ENCODE data around the gene CHST15. TPM values are rescaled to one million over a fixed set of nuclear protein-coding genes. Genes with fewer than 3 reads are reported as not detected.

CHST15 gene
- total and polyA plus RNA-seq, 2 of the 8 experiments (the other 6 are each of a cell fraction or from before 2014, with no cell fraction given), result 8.8 to 9.1 TPM

GRCh38 chr10:124105045-124105444, 11.6 kb upstream of the CHST15 start:
- Histone ChIP-seq H3K4me3 (ENCODE audit: extremely low read depth in 1 of 4, insufficient read depth in 2 of 4, low read depth in 3 of 4, low read length in 4 of 4) (no peak overlapping the region), H3K27me3 (replicated peaks in 1 of 4; ENCODE audit: control insufficient read depth in 3 of 4, extremely low read depth in 1 of 4, insufficient read depth in 3 of 4, low read length in 3 of 4) (no peaks in the 10 kb centered on the region), H3K4me1 (replicated peaks in 1 of 4; ENCODE audit: control insufficient read depth in 3 of 4, insufficient read depth in 4 of 4, low read length in 3 of 4) (peaks cover 0 to 2% (median 0%) of the 10 kb centered on the region in 4 experiments; a peak in 3 of 7 replicates), H3K56ac (replicated peaks; ENCODE audit: insufficient read length, low read depth, low read length) (no peak overlapping the region), H3K18ac (ENCODE audit: extremely low read depth, low read length) (no peak overlapping the region), H2BK5ac (ENCODE audit: low read depth, low read length) (no peak overlapping the region), H4K91ac (replicated peaks; ENCODE audit: insufficient read length, low read length) (no peak overlapping the region), H3K4ac (replicated peaks; ENCODE audit: insufficient read length, low read depth, low read length) (no peak overlapping the region), H4K8ac (ENCODE audit: extremely low read depth, insufficient read depth, low read length) (no peak overlapping the region; the same call in 1 of the 2 replicates), H2AK5ac (ENCODE audit: low read depth, low read length) (no peak overlapping the region), H3K14ac (ENCODE audit: insufficient read length) (no peak overlapping the region), H2BK20ac (ENCODE audit: low read length) (no peak overlapping the region), H3K9ac (replicated peaks in 1 of 4; ENCODE audit: extremely low read depth in 1 of 4, low read depth in 3 of 4, low read length in 3 of 4) (no peak overlapping the region), H2BK12ac (ENCODE audit: low read depth, low read length) (no peak overlapping the region), H3K4me2 (ENCODE audit: insufficient read depth in 1 of 2, low read depth in 2 of 2, low read length in 2 of 2) (no peak overlapping the region), H3K23me2 (ENCODE audit: low read depth, low read length) (no peaks in the 10 kb centered on the region), H2AFZ (ENCODE audit: low read length) (no peak overlapping the region), H3K79me1 (ENCODE audit: low read depth, low read length) (no peaks in the 10 kb centered on the region), H3K9me3 (ENCODE audit: insufficient read depth in 2 of 2, low read depth in 1 of 2, low read length in 1 of 2) (no peaks in the 10 kb centered on the region), H3K36me3 (ENCODE audit: control insufficient read depth in 2 of 4, insufficient read depth in 4 of 4, low read length in 3 of 4) (no peaks in the 10 kb centered on the region), H3K79me2 (ENCODE audit: control insufficient read depth in 1 of 2, insufficient read depth in 2 of 2, low read length in 2 of 2) (no peaks in the 10 kb centered on the region), H2BK120ac (replicated peaks; ENCODE audit: low read depth, low read length) (no peak overlapping the region), H3K27ac (ENCODE audit: low read depth, low read length) (no peak overlapping the region), H2BK15ac (ENCODE audit: low read length) (no peak overlapping the region), H4K5ac (ENCODE audit: insufficient read length, low read depth, low read length) (no peak overlapping the region), H3K23ac (ENCODE audit: insufficient read length) (no peak overlapping the region), H4K20me1 (replicated peaks in 1 of 2; ENCODE audit: control insufficient read depth in 1 of 2, insufficient read depth in 2 of 2, low read length in 2 of 2) (no peaks in the 10 kb centered on the region)
- WGBS, 2 experiments (ENCODE audit: extremely low coverage in 1 of 2, insufficient coverage in 1 of 2, insufficient read length in 1 of 2, insufficient replicate concordance in 2 of 2, low coverage in 1 of 2, low lambda C conversion rate in 2 of 2, missing lambda C conversion rate in 1 of 2), result 83% methylated on average over 6 of the region's 6 CpGs; no CpG with 5 or more reads in 1 of the 2 experiments
- POLR2A ChIA-PET (ENCODE audit: partially characterized antibody), result no interaction called here
- FAIRE-seq, result no peak
- CTCF ChIA-PET (ENCODE audit: partially characterized antibody), result interaction anchor here (0.9 to 3.8 kb wide), 4 partner anchors 21 to 110 kb away, joined by 3 to 22 read pairs (median 4); no protein-coding TSS in a partner anchor
- no peak for DNase-seq (ENCODE audit: low read depth in 1 of 2, low spot score in 2 of 2)
- TF ChIP-seq SP4 (IDR thresholded peaks at IDR 0.05; ENCODE audit: low read length) (no peak), MAFK (IDR thresholded peaks at IDR 0.05; ENCODE audit: low read depth, low read length) (no peak), NRF1 (IDR thresholded peaks at IDR 0.05; ENCODE audit: low read depth, low read length) (no peak), E2F6 (IDR thresholded peaks at IDR 0.05) (no peak), RAD21 (IDR thresholded peaks at IDR 0.05 in 1 of 2, conservative IDR thresholded peaks at IDR 0.05 in 1 of 2; ENCODE audit: low read depth in 2 of 2, low read length in 2 of 2) (no peak; a peak in 1 of 4 replicates), HDAC2 (IDR thresholded peaks at IDR 0.05; ENCODE audit: borderline replicate concordance in 1 of 2, low read depth in 2 of 2, low read length in 2 of 2) (no peak), ATF2 (IDR thresholded peaks at IDR 0.05; ENCODE audit: low read length) (no peak), ZNF274 (IDR thresholded peaks at IDR 0.05; ENCODE audit: borderline replicate concordance, extremely low read depth, low read length) (no peak), GTF2F1 (IDR thresholded peaks at IDR 0.05; ENCODE audit: borderline replicate concordance, low read depth, low read length) (no peak), CHD2 (IDR thresholded peaks at IDR 0.05; ENCODE audit: low read length) (no peak), SP2 (IDR thresholded peaks at IDR 0.05; ENCODE audit: low read length) (no peak), CBX5 (IDR thresholded peaks at IDR 0.05; ENCODE audit: low read depth, low read length) (no peak)
